Islet precursor cell (in vitro differentiated cells): ENCODE data around the gene ERCC6L2.

Experiments
- DNase-seq: peaks from one replicate; pipeline ENCODE4 v3.0.0-alpha.2; 2018

Gene ERCC6L2

GRCh38 chr9:95930277-95930676, 54.8 kb downstream of the ERCC6L2 start:
- DNase-seq, result no peak

- no peak for DNase-seq
Measured at GRCh38 chr9:95935861-95936578, 60.5 kb downstream of the ERCC6L2 start.

GRCh38 chr9:95936579-95937075, 61.1 kb downstream of the ERCC6L2 start:
- DNase-seq, result no peak

GRCh38 chr9:95937131-95937530, 61.6 kb downstream of the ERCC6L2 start:
- DNase-seq, result no peak

GRCh38 chr9:95938724-95939123, 63.2 kb downstream of the ERCC6L2 start:
- DNase-seq, result no peak

GRCh38 chr9:95939472-95939871, 64.0 kb downstream of the ERCC6L2 start:
- DNase-seq, result no peak

GRCh38 chr9:95940265-95940664, 64.8 kb downstream of the ERCC6L2 start:
- DNase-seq, result no peak

- DNase-seq, result no peak
Measured at GRCh38 chr9:95942016-95942415, 66.5 kb downstream of the ERCC6L2 start.

- DNase-seq, result no peak
Measured at GRCh38 chr9:95947118-95947517, 71.6 kb downstream of the ERCC6L2 start.

GRCh38 chr9:95952471-95952870, 77.0 kb downstream of the ERCC6L2 start:
- no peak for DNase-seq

- no peak for DNase-seq
Measured at GRCh38 chr9:95953986-95954385, 78.5 kb downstream of the ERCC6L2 start.

GRCh38 chr9:95954940-95955339, 79.4 kb downstream of the ERCC6L2 start:
- no peak for DNase-seq

GRCh38 chr9:95962936-95963335, 87.4 kb downstream of the ERCC6L2 start:
- no peak for DNase-seq

- DNase-seq, result no peak
Measured at GRCh38 chr9:95963659-95964058, 88.2 kb downstream of the ERCC6L2 start.

GRCh38 chr9:95966306-95966705, 90.8 kb downstream of the ERCC6L2 start:
- DNase-seq, result no peak

GRCh38 chr9:95970317-95970716, 94.8 kb downstream of the ERCC6L2 start:
- DNase-seq, result no peak

GRCh38 chr9:95971815-95972214, 96.3 kb downstream of the ERCC6L2 start:
- DNase-seq, result no peak

GRCh38 chr9:95974389-95974788, 98.9 kb downstream of the ERCC6L2 start:
- no peak for DNase-seq

- no peak for DNase-seq
Measured at GRCh38 chr9:95977371-95977770, 101.9 kb downstream of the ERCC6L2 start.

- no peak for DNase-seq
Measured at GRCh38 chr9:95978106-95978505, 102.6 kb downstream of the ERCC6L2 start.

- DNase-seq, result no peak
Measured at GRCh38 chr9:95979446-95979845, 104.0 kb downstream of the ERCC6L2 start.

- DNase-seq, result no peak
Measured at GRCh38 chr9:95980262-95981125, 105.0 kb downstream of the ERCC6L2 start.

GRCh38 chr9:95981761-95982390, 106.4 kb downstream of the ERCC6L2 start:
- no peak for DNase-seq
